DND-41 (cell line): ENCODE data around the gene HDAC4.

Source experiments
- ATAC-seq: fragments of 200-7000 bp; cut with Tn5 transposase; 3 replicates; pipeline ENCODE4 v1.9.1; 2021; ENCODE audit warnings: low read depth; ENCODE audit not compliant: insufficient read depth
- DNase-seq: peaks from one replicate; pipeline ENCODE4 v3.0.0-alpha.2; 2020
- H2AFZ ChIP-seq: 2 replicates; pipeline ENCODE4 v1.6.0; 2012; ENCODE audit warnings: low read depth, low read length
- H3K27ac ChIP-seq: 2 replicates; pipeline ENCODE4 v1.5.1; 2012; ENCODE audit warnings: low read length, inconsistent platforms
- H3K27me3 ChIP-seq: fragments of 200-600 bp; sonication (generic); 2 replicates; pipeline ENCODE4 v1.6.0; 2012; ENCODE audit warnings: low read length, mild to moderate bottlenecking, inconsistent platforms; ENCODE audit not compliant: insufficient read depth, poor library complexity
- H3K36me3 ChIP-seq: 2 replicates; pipeline ENCODE4 v1.5.1; 2012; ENCODE audit warnings: low read length, inconsistent platforms; ENCODE audit not compliant: insufficient read depth
- H3K4me1 ChIP-seq: 2 replicates; pipeline ENCODE4 v1.5.1; 2012; ENCODE audit warnings: mild to moderate bottlenecking, low read length; ENCODE audit not compliant: insufficient read depth
- H3K4me2 ChIP-seq: 2 replicates; pipeline ENCODE4 v1.6.0; 2012; ENCODE audit warnings: mild to moderate bottlenecking, moderate library complexity, low read length, inconsistent platforms; ENCODE audit not compliant: insufficient read depth
- H3K4me3 ChIP-seq, 2 experiments: fragments of 200-600 bp in 1 of 2; shearing (Covaris generic) in 1 of 2; 2 replicates each; pipeline ENCODE4 v1.5.1; 2012 to 2016; ENCODE audit warnings: inconsistent platforms in 2 of 2, low read length in 2 of 2, mild to moderate bottlenecking in 2 of 2, low read depth in 1 of 2, moderate library complexity in 1 of 2
- H3K79me2 ChIP-seq: 2 replicates; pipeline ENCODE4 v1.6.0; 2012; ENCODE audit warnings: low read length, inconsistent platforms; ENCODE audit not compliant: insufficient read depth
- H3K9ac ChIP-seq: 2 replicates; pipeline ENCODE4 v1.6.0; 2012; ENCODE audit warnings: low read depth, mild to moderate bottlenecking, inconsistent platforms, low read length, moderate library complexity
- H3K9me3 ChIP-seq: 2 replicates; pipeline ENCODE4 v1.5.1; 2012; ENCODE audit warnings: low read length, moderate library complexity, mild to moderate bottlenecking, inconsistent platforms; ENCODE audit not compliant: insufficient read depth, severe bottlenecking
- H4K20me1 ChIP-seq: 2 replicates; pipeline ENCODE4 v1.6.0; 2012; ENCODE audit warnings: low read length; ENCODE audit not compliant: insufficient read depth
- CTCF ChIP-seq: IDR thresholded peaks from 2 replicates; pipeline ENCODE4 v1.5.1; 2012; ENCODE audit warnings: borderline replicate concordance, low read length, moderate library complexity, mild to moderate bottlenecking; ENCODE audit not compliant: poor library complexity, severe bottlenecking; ENCODE audit errors: extremely low read depth
- EZH2 ChIP-seq: IDR thresholded peaks from 3 replicates; pipeline ENCODE4 v1.6.1; 2012; ENCODE audit warnings: borderline replicate concordance, low read depth, mild to moderate bottlenecking, moderate library complexity, low read length, inconsistent platforms; ENCODE audit not compliant: severe bottlenecking

Gene HDAC4

GRCh38 chr2:239152239-239152915 is 248.4 kb downstream of the HDAC4 start:
- no peak for TF ChIP-seq CTCF
- no peak for TF ChIP-seq EZH2
- no peak for DNase-seq
- Histone ChIP-seq H3K9me3 (no peaks in the 10 kb centered on the region), H3K27ac (no peak overlapping the region), H3K4me1 (no peaks in the 10 kb centered on the region), H2AFZ (no peak overlapping the region), H3K79me2 (peaks cover 94% of the 10 kb centered on the region), H3K4me2 (no peak overlapping the region), H3K36me3 (peaks cover 100% of the 10 kb centered on the region), H3K27me3 (no peaks in the 10 kb centered on the region), H4K20me1 (peaks cover 88% of the 10 kb centered on the region), H3K4me3 (no peak overlapping the region), H3K9ac (no peak overlapping the region)
- ATAC-seq: no peak

GRCh38 chr2:239151201-239152131 is 249.4 kb downstream of the HDAC4 start:
- Histone ChIP-seq H3K9me3 (no peaks in the 10 kb centered on the region), H3K36me3 (peaks cover 100% of the 10 kb centered on the region), H4K20me1 (peaks cover 86% of the 10 kb centered on the region), H3K27ac (no peak overlapping the region), H3K79me2 (peaks cover 92% of the 10 kb centered on the region), H3K4me3 (no peak overlapping the region), H3K9ac (no peak overlapping the region), H3K4me2 (no peak overlapping the region), H3K27me3 (no peaks in the 10 kb centered on the region), H2AFZ (no peak overlapping the region), H3K4me1 (no peaks in the 10 kb centered on the region)
- no peak for ATAC-seq
- TF ChIP-seq EZH2: no peak
- TF ChIP-seq CTCF: no peak
- no peak for DNase-seq

- Histone ChIP-seq H3K4me2 (no peak overlapping the region), H3K36me3 (peaks cover 100% of the 10 kb centered on the region), H3K4me1 (no peaks in the 10 kb centered on the region), H3K79me2 (peaks cover 92% of the 10 kb centered on the region), H3K27ac (peak overlapping the region; percentile 3; the same call in 1 of the 2 replicates), H3K27me3 (no peaks in the 10 kb centered on the region), H3K9me3 (no peaks in the 10 kb centered on the region), H3K4me3 (no peak overlapping the region), H3K9ac (no peak overlapping the region), H4K20me1 (peaks cover 84% of the 10 kb centered on the region), H2AFZ (no peak overlapping the region)
- ATAC-seq (no peak), DNase-seq (no peak)
- TF ChIP-seq EZH2 (no peak), CTCF (no peak)
Measured at GRCh38 chr2:239150125-239151011, 250.5 kb downstream of the HDAC4 start.
